GM12875 (cell line): Measurements from ENCODE around the gene MYRF.

Experiments
- H3K4me3 ChIP-seq: one replicate; pipeline ENCODE4 v1.5.1; 2011; ENCODE audit warnings: low read depth, low read length, control low read depth
- CTCF ChIP-seq: IDR thresholded peaks from 2 replicates; pipeline ENCODE4 v1.5.1; 2011; ENCODE audit warnings: low read depth, mild to moderate bottlenecking, control low read depth, inconsistent platforms, low read length, moderate library complexity, borderline replicate concordance; ENCODE audit not compliant: insufficient read depth

MYRF gene

DNA sequence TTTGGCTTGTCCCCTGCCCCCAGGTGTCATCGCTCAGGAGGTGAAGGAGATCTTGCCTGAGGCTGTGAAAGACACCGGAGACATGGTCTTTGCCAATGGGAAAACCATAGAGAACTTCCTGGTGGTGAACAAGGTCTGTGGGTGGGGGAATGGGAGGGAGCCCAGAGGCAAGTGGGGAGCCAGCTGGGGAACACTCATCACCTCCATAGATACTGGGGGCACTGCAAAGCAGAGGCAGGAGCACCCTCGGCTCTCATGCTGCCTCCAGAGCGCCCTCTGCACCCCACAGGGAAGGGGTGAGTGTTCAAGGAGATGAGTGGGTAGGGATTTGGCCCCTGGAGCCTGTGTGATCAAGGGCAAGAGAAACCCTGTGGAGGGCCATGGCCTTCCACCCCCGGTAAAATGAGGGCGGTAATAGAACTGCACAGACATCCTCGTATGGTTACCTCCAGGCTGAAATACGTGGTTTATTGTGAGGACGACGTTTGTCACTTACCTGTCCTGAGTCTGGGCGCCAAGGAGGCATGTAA, 26.0 kb downstream of the MYRF start:
- TF ChIP-seq CTCF, result no peak
- no peak overlapping the region for H3K4me3 ChIP-seq

DNA sequence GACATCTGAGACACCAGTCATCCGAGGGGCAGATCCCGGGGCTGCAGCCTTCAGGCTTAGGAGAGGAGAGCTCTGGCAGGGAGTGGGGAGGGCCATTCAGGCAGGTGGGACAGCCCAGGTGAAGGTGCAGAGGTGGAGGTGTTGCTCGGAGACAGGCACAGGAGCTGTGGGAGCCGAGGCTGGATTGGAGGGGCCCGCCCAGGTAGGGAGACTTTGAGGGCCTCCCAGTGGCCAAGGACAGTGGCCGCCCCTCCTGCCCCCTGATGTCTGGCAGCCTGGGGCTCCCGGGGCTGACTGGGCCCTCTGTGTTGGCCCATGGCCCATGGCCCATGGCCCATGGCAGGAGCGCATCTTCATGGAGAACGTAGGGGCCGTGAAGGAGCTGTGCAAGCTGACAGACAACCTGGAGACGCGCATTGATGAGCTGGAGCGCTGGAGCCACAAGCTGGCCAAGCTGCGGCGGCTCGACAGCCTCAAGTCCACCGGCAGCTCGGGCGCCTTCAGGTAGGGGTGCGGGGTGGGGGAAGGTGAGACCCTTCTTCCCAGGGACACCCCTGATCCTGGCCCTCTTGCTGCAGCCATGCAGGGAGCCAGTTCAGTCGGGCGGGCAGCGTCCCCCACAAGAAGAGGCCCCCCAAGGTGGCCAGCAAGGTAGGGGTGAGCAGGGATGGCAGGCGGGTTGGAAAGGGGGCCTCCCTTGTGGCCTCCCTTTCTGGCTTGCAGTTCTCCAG, 26.6 kb downstream of the MYRF start:
- TF ChIP-seq CTCF, result no peak
- no peak overlapping the region for H3K4me3 ChIP-seq

- TF ChIP-seq CTCF, result no peak
- no peak overlapping the region for H3K4me3 ChIP-seq
These were observed 27.5 kb downstream of the MYRF start for GRCh38 chr11:61779666-61780525.

- no peak for TF ChIP-seq CTCF
- H3K4me3 ChIP-seq, result no peak overlapping the region
These were observed 28.2 kb downstream of the MYRF start for GRCh38 chr11:61780581-61781162.

GRCh38 chr11:61781585-61781984, 29.1 kb downstream of the MYRF start:
- H3K4me3 ChIP-seq, result no peak overlapping the region
- no peak for TF ChIP-seq CTCF

- no peak for TF ChIP-seq CTCF
These were observed 29.9 kb downstream of the MYRF start for GRCh38 chr11:61782299-61782698.

More at GRCh38 chr11:61782299-61782698, 29.9 kb downstream of the MYRF start:
- no peak overlapping the region for H3K4me3 ChIP-seq
